CD8-positive, alpha-beta memory T cell (primary cell): ENCODE data around the gene KATNA1. TPM values are rescaled to one million over a fixed set of nuclear protein-coding genes. Genes with fewer than 3 reads are reported as not detected.

Source experiments
- CTCF ChIA-PET: fragments of 350-600 bp; sonication (Branson Sonifier 250); formaldehyde crosslinking; loops from one replicate; lab custom pipeline; 2021; ENCODE audit warnings: antibody characterized with exemption; lab: Charles Lee
- POLR2A ChIA-PET: fragments of 350-600 bp; sonication (Branson Sonifier 250); formaldehyde crosslinking; loops from one replicate; lab custom pipeline; 2021; ENCODE audit warnings: antibody characterized with exemption; lab: Charles Lee
- DNase-seq, 5 donors: peaks; one replicate each; pipeline versions ENCODE4 v3.0.0 to v3.0.0-alpha.2; 2020 to 2022; ENCODE audit warnings: mixed read lengths in 1 of 5
- H3K27ac ChIP-seq: one replicate; pipeline ENCODE4 v1.7.0; 2013; ENCODE audit warnings: low read depth, mild to moderate bottlenecking, low read length, moderate library complexity
- H3K27me3 ChIP-seq: 2 replicates; pipeline ENCODE4 v1.7.0; 2013; ENCODE audit warnings: low read length, mild to moderate bottlenecking; ENCODE audit not compliant: insufficient read depth, poor library complexity, severe bottlenecking
- H3K36me3 ChIP-seq: 2 replicates; pipeline ENCODE4 v1.7.0; 2013; ENCODE audit warnings: mild to moderate bottlenecking, low read length, moderate library complexity; ENCODE audit not compliant: insufficient read depth
- H3K4me1 ChIP-seq: 2 replicates; pipeline ENCODE4 v1.7.0; 2013; ENCODE audit warnings: mild to moderate bottlenecking, low read length, moderate library complexity; ENCODE audit not compliant: insufficient read depth
- H3K4me3 ChIP-seq: 2 replicates; pipeline ENCODE4 v1.7.0; 2013; ENCODE audit warnings: mild to moderate bottlenecking, low read length
- H3K9me3 ChIP-seq: 2 replicates; pipeline ENCODE4 v1.7.0; 2013; ENCODE audit warnings: mild to moderate bottlenecking, low read length
- H3K27ac Mint-ChIP-seq, 8 donors: one replicate each; pipeline ENCODE4 v1.8.0; 2020 to 2021; ENCODE audit warnings: mixed read lengths in 8 of 8, mild to moderate bottlenecking in 6 of 8, inconsistent platforms in 3 of 8, moderate library complexity in 3 of 8
- H3K27me3 Mint-ChIP-seq, 2 donors: one replicate each; pipeline ENCODE4 v1.8.0; 2020 to 2021; ENCODE audit warnings: mixed read lengths in 2 of 2, mild to moderate bottlenecking in 1 of 2, moderate library complexity in 1 of 2
- H3K36me3 Mint-ChIP-seq, 3 donors: one replicate each; pipeline ENCODE4 v1.8.0; 2020 to 2021; ENCODE audit warnings: mixed read lengths in 3 of 3, inconsistent platforms in 1 of 3, mild to moderate bottlenecking in 1 of 3
- H3K4me1 Mint-ChIP-seq, 3 donors: one replicate each; pipeline ENCODE4 v1.8.0; 2020 to 2021; ENCODE audit warnings: mixed read lengths in 3 of 3, inconsistent platforms in 1 of 3, mild to moderate bottlenecking in 1 of 3
- H3K4me3 Mint-ChIP-seq, 7 donors: one replicate each; pipeline ENCODE4 v1.8.0; 2020 to 2021; ENCODE audit warnings: mixed read lengths in 7 of 7, mild to moderate bottlenecking in 6 of 7, moderate library complexity in 4 of 7, inconsistent platforms in 2 of 7
- H3K9me3 Mint-ChIP-seq, 5 donors: one replicate each; pipeline ENCODE4 v1.8.0; 2020 to 2022; ENCODE audit warnings: mixed read lengths in 5 of 5, mild to moderate bottlenecking in 3 of 5, moderate library complexity in 2 of 5, inconsistent platforms in 1 of 5
- polyA plus RNA-seq: library from polyadenylated mRNA; unstranded; fragments of 300-500 nt; fragmentation: Illumina TruSeq; gene quantifications from one replicate; pipeline ENCODE4 v1.2.3, GENCODE V29; 2021
- total RNA-seq, 2 experiments: library from RNA; stranded (reverse); gene quantifications; one replicate each; pipeline ENCODE4 v1.2.3, GENCODE V29; 2021

KATNA1 gene
- 10 to 100 TPM; 22.0 to 22.7 TPM for total RNA-seq
- 25.7 TPM for polyA plus RNA-seq

GRCh38 chr6:149648148-149649145, at the start of gene KATNA1:
KATNA1 (minus strand) TSS chr6:149648714; CDS start chr6:149638547, 10,167 bp downstream.
- DNase-seq: peak; percentile 78 to 87 (median 85)
- ChIA-PET CTCF (interaction anchor here (0.6 to 1.1 kb wide), 2 partner anchors 86 to 161 kb away, joined by 3 to 4 read pairs; no protein-coding TSS in a partner anchor), POLR2A (no interaction called here)
- Mint-ChIP-seq H3K4me3 (peak within 1 kb of the TSS; percentile 82 to 96 (median 93)), H3K27me3 (peaks cover 0 to 1% of the 10 kb centered on the region in 2 donors), H3K9me3 (no peaks in the 10 kb centered on the region), H3K27ac (peak within 1 kb of the TSS; percentile 34 to 94 (median 90)), H3K36me3 (peaks cover 0 to 7% (median 0%) of the 10 kb centered on the region in 3 donors), H3K4me1 (peaks cover 30 to 50% (median 41%) of the 10 kb centered on the region in 3 donors)
- Histone ChIP-seq H3K9me3 (no peaks in the 10 kb centered on the region), H3K4me1 (peaks cover 18% of the 10 kb centered on the region), H3K27me3 (no peaks in the 10 kb centered on the region), H3K36me3 (no peaks in the 10 kb centered on the region), H3K27ac (peak within 1 kb of the TSS; percentile 81), H3K4me3 (peak within 1 kb of the TSS; percentile 78)

DNA sequence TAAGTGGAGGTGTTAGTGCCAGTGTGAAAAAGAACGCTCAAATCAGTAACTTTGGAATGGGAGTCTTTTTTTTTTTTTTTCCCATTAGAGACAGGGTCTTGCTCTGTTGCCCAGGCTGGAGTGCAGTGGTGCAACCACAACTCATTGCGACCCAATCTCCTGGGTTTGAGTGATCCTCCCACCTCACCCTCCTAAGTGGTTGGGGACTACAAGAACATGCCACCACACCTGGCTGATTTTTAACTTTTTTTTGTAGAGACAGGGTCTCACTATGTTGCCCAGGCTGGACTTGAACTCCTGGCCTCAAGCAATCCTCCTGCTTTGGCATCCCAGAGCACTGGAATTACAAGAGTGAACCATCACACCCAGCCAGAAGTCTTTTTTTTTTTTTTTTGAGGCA, 49.7 kb upstream of the KATNA1 start:
- peak overlapping the region in 1 of 8 donors; percentile 61 for H3K27ac Mint-ChIP-seq
- H3K9me3 Mint-ChIP-seq: no peaks in the 10 kb centered on the region
- Histone ChIP-seq H3K27me3 (no peaks in the 10 kb centered on the region), H3K9me3 (no peaks in the 10 kb centered on the region), H3K4me3 (no peak overlapping the region), H3K27ac (no peak overlapping the region), H3K4me1 (peaks cover 7% of the 10 kb centered on the region), H3K36me3 (peaks cover 16% of the 10 kb centered on the region)
- ChIA-PET CTCF (no interaction called here), POLR2A (no interaction called here)
- no peaks in the 10 kb centered on the region for H3K27me3 Mint-ChIP-seq
- no peak for DNase-seq
- no peak overlapping the region for H3K4me3 Mint-ChIP-seq
- H3K4me1 Mint-ChIP-seq: peaks cover 29 to 59% (median 50%) of the 10 kb centered on the region in 3 donors
- H3K36me3 Mint-ChIP-seq: peaks cover 0 to 56% (median 4%) of the 10 kb centered on the region in 3 donors

- H3K27me3 ChIP-seq: no peaks in the 10 kb centered on the region
- Mint-ChIP-seq H3K27ac (peak overlapping the region in 4 of 8 donors; percentile 6 to 48 (median 14)), H3K36me3 (peaks cover 0 to 64% (median 4%) of the 10 kb centered on the region in 3 donors), H3K27me3 (no peaks in the 10 kb centered on the region), H3K4me1 (peaks cover 28 to 55% (median 46%) of the 10 kb centered on the region in 3 donors), H3K4me3 (no peak overlapping the region), H3K9me3 (no peaks in the 10 kb centered on the region)
- H3K4me1 ChIP-seq: peaks cover 7% of the 10 kb centered on the region
- POLR2A ChIA-PET: no interaction called here
- no peak for DNase-seq
- H3K36me3 ChIP-seq: peaks cover 21% of the 10 kb centered on the region
- no peak overlapping the region for H3K27ac ChIP-seq
- CTCF ChIA-PET: no interaction called here
- no peaks in the 10 kb centered on the region for H3K9me3 ChIP-seq
- H3K4me3 ChIP-seq: no peak overlapping the region
Observed at GRCh38 chr6:149696901-149697300, 48.4 kb upstream of the KATNA1 start.

GRCh38 chr6:149694921-149695320, 46.4 kb upstream of the KATNA1 start:
- Mint-ChIP-seq H3K4me1 (peaks cover 25 to 47% (median 41%) of the 10 kb centered on the region in 3 donors), H3K36me3 (peaks cover 0 to 62% (median 2%) of the 10 kb centered on the region in 3 donors), H3K4me3 (no peak overlapping the region), H3K27me3 (no peaks in the 10 kb centered on the region), H3K9me3 (no peaks in the 10 kb centered on the region), H3K27ac (peak overlapping the region in 2 of 8 donors; percentile 47 to 66)
- Histone ChIP-seq H3K9me3 (no peaks in the 10 kb centered on the region), H3K4me3 (no peak overlapping the region), H3K4me1 (peaks cover 7% of the 10 kb centered on the region), H3K27me3 (no peaks in the 10 kb centered on the region), H3K36me3 (peaks cover 32% of the 10 kb centered on the region), H3K27ac (no peak overlapping the region)
- no peak for DNase-seq
- ChIA-PET CTCF (no interaction called here), POLR2A (no interaction called here)

DNA sequence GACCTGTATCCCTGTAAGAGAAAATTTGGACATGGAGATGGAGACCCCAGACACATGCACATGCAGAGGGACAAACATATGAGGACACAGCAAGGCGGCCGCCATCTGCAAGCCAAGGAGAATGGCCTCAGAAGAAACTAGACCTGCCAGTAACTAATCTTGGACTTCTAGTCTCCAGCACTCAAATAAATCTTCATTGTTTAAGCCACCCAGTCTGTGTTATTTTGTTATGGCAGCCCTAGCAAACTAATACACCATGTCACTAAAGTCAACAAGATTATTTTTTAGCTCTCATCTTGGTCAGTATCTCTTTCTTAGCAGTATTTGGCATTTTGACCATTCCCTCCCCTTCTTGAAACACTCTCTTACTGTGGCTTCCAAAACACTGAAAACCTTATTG, 42.7 kb upstream of the KATNA1 start:
- no peak for DNase-seq
- Mint-ChIP-seq H3K4me3 (no peak overlapping the region), H3K4me1 (peaks cover 21 to 53% (median 46%) of the 10 kb centered on the region in 3 donors), H3K36me3 (peaks cover 0 to 64% (median 3%) of the 10 kb centered on the region in 3 donors), H3K9me3 (no peaks in the 10 kb centered on the region), H3K27me3 (no peaks in the 10 kb centered on the region), H3K27ac (peak overlapping the region in 2 of 8 donors; percentile 26 to 47)
- ChIA-PET POLR2A (no interaction called here), CTCF (no interaction called here)
- peaks cover 25% of the 10 kb centered on the region for H3K36me3 ChIP-seq
- no peaks in the 10 kb centered on the region for H3K4me1 ChIP-seq
- no peaks in the 10 kb centered on the region for H3K27me3 ChIP-seq
- no peak overlapping the region for H3K4me3 ChIP-seq
- no peak overlapping the region for H3K27ac ChIP-seq
- no peaks in the 10 kb centered on the region for H3K9me3 ChIP-seq

- Histone ChIP-seq H3K27ac (no peak overlapping the region), H3K27me3 (no peaks in the 10 kb centered on the region), H3K4me3 (no peak overlapping the region), H3K4me1 (no peaks in the 10 kb centered on the region), H3K9me3 (no peaks in the 10 kb centered on the region), H3K36me3 (peaks cover 19% of the 10 kb centered on the region)
- H3K36me3 Mint-ChIP-seq: peaks cover 5 to 58% (median 14%) of the 10 kb centered on the region in 3 donors
- peak overlapping the region in 7 of 8 donors; percentile 1 to 91 (median 40) for H3K27ac Mint-ChIP-seq
- ChIA-PET POLR2A (no interaction called here), CTCF (interaction anchor here (1.6 kb wide), 1 partner anchor 138 kb away, joined by 3 read pairs; no protein-coding TSS in a partner anchor)
- no peaks in the 10 kb centered on the region for H3K27me3 Mint-ChIP-seq
- peaks cover 16 to 50% (median 44%) of the 10 kb centered on the region in 3 donors for H3K4me1 Mint-ChIP-seq
- H3K4me3 Mint-ChIP-seq: no peak overlapping the region
- H3K9me3 Mint-ChIP-seq: no peaks in the 10 kb centered on the region
- no peak for DNase-seq
Observed at GRCh38 chr6:149686230-149686629, 37.7 kb upstream of the KATNA1 start.

DNA sequence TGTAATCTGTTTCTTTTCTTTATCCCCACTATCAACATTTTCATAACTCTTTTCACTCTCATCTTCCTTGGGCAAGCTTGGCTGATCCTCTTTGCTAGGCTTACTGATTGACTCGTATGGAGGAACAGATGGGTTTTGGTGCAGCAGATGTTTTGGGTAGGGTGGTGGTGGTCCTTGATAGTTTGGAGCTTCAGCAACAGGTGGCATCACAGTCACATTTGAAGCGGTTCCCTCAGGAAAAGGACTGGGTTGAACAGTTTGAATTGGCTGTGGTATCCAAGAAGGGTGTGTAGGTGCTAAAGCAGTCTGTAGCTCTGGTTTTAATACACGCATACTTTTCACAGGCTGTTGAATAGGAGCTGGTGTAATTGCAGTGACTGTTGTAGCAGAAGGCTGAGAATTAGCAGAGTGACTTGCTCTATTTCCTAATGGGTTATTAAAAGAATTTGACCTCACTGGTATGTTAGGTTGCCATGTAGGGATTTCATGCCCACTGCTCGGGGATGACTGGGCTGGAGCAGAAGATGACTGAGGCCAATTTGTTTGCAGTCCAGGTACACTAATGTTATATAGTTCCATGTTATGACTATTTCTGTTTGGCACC, 34.8 kb upstream of the KATNA1 start:
- CTCF ChIA-PET: no interaction called here
- no peaks in the 10 kb centered on the region for H3K4me1 ChIP-seq
- POLR2A ChIA-PET: no interaction called here
- H3K36me3 Mint-ChIP-seq: peaks cover 5 to 58% (median 13%) of the 10 kb centered on the region in 3 donors
- peaks cover 19 to 44% (median 41%) of the 10 kb centered on the region in 3 donors for H3K4me1 Mint-ChIP-seq
- no peak overlapping the region for H3K4me3 Mint-ChIP-seq
- H3K9me3 ChIP-seq: no peaks in the 10 kb centered on the region
- DNase-seq: no peak
- H3K27ac Mint-ChIP-seq: peak overlapping the region in 2 of 8 donors; percentile 42 to 54
- H3K27ac ChIP-seq: no peak overlapping the region
- H3K36me3 ChIP-seq: peaks cover 19% of the 10 kb centered on the region
- no peaks in the 10 kb centered on the region for H3K9me3 Mint-ChIP-seq
- H3K4me3 ChIP-seq: no peak overlapping the region
- no peaks in the 10 kb centered on the region for H3K27me3 ChIP-seq
- H3K27me3 Mint-ChIP-seq: no peaks in the 10 kb centered on the region
